CD4-positive, alpha-beta T cell treated with Interleukin-15 for 1 hour (primary cell): ENCODE measurements around the gene PPP1CA.

Experiments used
- DNase-seq: peaks from one replicate; pipeline ENCODE4 v3.0.0-alpha.2; 2020

The PPP1CA gene

GRCh38 chr11:67366961-67367760 lies 34.5 kb downstream of the PPP1CA start:
- no peak for DNase-seq

- DNase-seq, result no peak
Measured at GRCh38 chr11:67366546-67366945, 35.1 kb downstream of the PPP1CA start.

DNA sequence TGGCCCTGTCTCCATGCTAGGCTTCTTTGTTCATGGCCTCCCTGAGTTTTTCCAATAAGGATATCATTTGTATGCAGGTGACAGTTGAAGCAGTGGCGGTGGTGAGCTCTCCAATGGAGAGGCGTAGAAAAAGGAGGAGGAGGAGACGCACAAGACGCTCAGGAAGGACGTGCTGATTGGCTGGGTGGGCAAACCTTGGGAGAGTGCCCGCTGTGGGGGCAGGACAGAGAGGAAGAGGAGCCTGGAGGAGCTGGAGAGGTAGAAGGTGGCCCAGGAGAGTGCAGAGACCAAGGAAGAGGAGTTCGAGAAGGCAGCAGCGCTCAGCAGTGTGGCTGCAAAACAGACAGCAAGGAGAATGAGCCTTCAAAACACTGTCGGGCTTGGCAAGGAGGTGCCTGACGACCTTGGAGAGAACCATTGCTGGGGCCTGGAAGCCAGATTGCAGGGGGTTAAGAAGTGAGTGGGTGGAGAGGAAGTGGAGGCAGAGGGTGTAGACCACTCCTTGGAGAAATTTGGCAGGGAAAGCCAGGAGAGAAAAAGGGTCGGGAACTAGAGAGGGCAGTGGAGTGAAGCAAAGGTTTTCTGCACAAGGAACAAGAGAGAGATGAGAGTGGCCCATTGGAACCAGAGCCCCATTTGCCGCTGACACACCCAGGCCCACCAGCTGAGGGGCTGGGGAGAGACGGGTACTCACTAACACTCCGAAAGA lies 35.8 kb downstream of the PPP1CA start:
- DNase-seq, result no peak

- no peak for DNase-seq
Measured at GRCh38 chr11:67364783-67365722, 36.6 kb downstream of the PPP1CA start.

DNA sequence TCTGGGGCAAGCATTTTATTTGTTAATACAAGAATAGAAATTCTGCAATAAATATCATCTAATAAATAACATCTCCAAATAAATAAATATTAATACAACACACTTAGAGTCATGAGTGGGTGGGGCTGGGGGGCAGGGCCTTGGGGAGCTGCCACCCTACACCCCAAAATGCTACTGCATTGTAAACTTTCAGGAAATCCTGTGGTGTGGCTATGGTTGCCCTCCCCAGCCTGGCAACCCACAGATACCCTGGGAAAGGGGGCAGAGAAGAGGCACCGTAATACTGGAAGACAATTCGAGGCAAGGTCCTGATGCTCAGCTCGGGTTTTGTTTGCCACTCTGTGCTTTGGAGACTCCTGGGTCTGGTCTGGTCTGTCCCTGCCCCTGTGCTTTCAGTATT lies 37.5 kb downstream of the PPP1CA start:
- DNase-seq, result no peak

DNA sequence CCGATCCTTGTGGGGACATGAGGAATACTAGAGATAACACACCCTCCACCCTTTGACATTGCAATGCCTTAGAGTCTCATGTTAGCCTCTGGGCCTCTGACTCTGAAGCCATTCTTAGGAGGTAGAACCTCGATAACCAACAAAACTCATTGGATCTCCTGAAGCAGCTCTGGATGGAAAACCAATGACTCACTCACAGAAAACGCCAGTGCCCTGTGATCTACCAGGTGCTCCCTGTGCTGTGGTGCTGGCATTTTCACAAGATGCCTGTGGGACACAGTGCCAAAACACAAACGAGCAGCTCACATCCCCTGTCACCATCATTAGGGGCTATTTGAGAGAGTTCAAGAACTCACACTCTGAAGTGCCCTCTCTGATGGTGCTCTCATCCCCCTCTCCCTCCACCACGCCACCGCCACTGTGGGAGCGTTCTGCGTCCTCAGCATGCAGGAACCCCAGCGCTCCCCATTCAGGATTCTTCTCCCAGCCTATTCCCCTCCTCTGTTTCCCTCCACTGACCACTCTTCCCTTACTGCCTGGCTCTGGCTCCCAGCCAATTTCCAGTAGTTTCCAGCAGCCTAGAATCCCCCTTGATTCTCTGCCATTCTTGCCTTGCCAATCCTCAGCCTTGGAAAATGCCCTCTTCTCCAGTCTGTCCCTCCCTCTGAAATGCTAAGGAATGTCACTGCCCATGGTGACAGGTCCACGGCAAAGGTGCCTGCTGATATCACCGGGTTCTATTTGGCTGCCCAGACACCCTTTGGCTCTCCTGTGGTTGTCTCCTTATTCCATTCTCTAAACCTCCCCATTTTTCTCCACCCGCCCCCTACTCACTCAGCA lies 43.6 kb downstream of the PPP1CA start:
- DNase-seq, result no peak

DNA sequence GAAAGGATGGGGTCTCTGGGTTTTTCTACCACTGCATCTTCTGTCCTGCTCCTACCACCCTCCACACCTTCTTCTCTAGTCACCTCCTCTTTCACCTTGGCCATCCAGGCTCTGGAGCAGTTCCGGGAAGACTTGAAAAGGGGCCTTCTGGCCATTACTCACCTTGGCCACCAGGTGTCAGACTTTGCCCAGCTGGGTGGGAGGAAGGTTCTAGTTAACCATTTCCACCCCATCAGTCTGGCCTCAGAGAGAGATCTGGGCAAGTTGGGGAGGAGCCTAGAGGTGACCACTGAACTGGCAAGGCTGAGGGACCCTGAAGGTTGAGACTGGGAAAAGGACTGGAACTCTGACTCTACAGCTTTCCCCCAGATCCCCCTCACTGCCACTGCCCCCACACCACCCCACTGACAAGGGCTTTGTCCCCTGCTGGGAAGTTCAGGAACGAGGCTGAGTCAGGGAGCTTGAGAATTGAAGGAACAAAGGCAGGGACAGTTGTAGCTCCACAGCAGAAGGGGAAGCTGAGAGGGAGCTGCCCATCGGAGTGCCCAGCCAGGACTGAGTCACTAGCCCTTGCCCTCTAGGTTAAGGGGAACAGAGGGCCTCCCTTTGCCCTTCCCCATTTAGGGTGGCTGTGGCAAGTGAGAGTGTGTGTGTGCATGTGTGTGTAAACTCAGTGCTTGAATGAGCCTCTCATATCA lies 44.6 kb downstream of the PPP1CA start:
- peak; percentile 80 for DNase-seq

GRCh38 chr11:67356387-67356863 lies 45.2 kb downstream of the PPP1CA start:
- DNase-seq, result no peak

- DNase-seq, result no peak
Measured at GRCh38 chr11:67355794-67356386, 45.8 kb downstream of the PPP1CA start.

GRCh38 chr11:67355023-67355793 lies 46.5 kb downstream of the PPP1CA start:
- no peak for DNase-seq

GRCh38 chr11:67354075-67355022 lies 47.3 kb downstream of the PPP1CA start:
- DNase-seq, result no peak

DNA sequence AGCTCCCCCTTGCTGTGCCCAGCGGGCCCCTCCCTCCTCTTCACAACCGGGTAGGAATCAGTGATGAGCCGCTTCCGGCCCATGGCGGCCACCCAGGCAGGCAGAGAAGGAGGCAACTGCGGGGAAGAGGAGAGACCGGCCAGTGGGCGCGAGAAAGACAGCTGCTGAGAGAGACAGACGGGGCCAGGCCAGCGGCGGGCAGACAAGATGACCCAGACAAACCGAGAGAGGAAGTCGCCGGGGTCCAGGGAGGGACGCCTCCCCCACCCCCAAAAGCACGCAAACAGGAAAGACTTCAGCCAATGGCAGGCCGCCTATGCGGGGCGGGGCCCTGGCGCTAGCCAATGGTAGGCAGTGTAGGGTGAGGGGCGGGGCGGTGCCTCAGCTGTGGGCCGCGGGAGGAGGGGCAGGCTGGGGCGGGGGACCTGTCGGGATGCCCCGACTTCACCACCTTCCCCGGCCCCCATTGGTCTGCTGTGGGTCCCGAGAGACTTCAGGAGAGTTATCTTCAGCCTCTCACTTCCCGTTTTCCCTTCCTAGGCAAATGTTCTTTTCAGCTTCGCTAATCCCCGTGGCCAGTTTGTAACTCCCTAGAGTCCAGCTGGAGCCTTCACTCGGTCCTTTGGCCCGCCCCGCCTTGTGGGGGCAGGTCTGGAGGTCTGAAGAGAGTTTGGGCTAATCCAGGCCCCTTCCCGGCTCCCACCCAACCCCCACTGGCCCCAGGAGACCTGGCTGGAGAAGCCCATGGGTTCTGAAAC lies 48.2 kb downstream of the PPP1CA start, which contains the start of gene POLD4:
TSS of gene POLD4 (minus strand) at position 230 of the 758 bp plus-strand sequence. CDS start at position 83, 147 bp downstream.
- peak; percentile 97 for DNase-seq

DNA sequence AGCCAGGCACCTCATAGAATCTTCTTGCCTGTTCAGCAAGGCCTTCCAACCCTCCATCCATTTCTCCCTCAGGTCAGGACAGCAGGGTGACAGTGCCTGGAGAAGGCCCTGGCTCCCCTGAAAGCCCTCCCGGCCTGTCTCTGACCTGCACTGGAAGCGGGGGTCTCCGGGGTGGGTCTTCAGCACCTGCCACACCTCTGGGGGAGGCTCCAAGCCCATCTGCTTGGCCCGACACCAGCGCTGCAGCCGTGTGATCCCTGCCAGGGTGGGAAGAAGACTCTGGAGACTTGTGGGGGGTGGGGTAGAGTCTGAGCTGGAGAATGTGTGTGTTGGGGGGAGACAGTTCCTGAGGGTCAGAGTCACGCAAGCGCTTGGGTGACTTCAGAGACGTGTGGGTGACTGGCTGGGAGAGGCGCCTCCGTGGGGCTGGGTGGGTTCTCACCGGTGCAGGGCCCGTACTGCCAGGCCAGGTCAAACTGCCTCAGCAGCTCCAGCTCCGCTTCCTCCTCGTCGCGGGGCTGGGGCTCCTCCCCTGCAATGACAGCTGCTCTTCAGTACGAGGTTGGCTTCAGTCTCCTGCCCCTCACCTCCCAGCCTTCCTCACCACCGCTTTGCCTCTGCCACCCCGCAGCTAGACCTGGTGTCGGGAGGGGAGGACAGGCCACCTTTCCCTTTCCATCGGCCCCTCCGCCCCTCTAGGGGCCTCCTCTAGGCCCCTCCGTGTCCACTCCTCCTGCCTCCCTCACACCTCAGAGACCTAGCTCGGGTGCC lies 48.9 kb downstream of the PPP1CA start:
- DNase-seq, result peak; percentile 76

DNA sequence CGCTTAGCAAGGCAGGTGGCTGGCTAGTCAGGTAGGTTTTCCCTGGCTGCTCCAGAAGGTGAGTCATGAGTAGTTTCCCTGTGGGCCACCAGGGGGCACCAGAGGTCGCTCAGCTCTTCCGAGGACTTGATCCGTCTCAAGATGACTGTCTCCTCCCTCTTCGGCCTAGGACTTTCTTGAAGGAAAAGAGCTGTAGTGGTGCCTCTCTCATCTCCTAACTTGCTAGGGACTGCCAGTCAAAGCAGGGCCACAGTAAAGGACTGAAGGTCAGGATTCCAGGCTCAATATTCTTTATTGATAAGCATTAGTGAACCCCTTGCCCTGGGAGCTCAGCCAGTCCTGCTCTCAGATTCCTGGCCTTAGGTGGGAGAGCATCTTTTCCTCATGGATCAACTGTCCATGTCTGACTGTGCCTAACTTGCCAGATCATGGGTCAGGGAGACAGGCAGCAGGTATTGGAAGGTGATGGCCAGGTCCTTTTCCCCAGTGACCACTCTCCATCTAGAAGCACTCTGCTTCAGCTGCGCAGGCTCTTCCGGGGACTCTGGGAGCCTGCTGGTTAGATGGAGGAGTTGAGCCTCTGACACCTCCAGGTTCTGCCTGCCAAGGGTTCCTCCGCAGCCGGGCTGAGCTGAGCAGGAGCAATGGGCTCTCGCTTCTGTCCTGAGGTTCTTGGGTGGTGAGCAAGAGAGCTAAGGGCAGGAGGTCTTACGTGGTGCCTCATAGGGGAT lies 50.2 kb downstream of the PPP1CA start:
- DNase-seq, result peak; percentile 76

DNA sequence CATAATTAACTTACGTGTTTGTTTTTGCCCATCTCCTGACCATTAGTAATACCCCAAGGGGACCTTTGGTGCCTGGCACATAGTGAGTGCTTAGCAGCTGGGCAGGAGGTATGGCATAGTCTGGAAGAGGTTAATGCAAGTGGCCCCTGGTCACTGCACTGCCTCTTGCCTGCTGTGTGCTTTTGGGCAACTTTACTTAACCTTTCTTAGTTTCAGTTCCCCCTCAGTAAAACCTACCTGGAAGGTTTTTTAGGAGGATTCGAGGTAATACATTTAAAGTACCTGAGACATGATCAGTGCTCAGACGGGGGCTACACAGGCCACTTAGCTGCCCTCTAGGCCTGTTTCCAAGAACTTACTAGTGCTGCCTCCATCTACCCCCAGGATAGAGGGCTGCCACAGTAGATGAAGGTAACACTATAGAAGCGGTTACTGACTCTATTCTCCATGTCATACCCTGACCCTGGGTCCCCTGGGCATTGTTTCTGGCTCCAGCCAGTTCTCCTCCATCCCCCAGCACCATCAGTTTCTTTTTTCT lies 51.7 kb downstream of the PPP1CA start:
- DNase-seq, result no peak

DNA sequence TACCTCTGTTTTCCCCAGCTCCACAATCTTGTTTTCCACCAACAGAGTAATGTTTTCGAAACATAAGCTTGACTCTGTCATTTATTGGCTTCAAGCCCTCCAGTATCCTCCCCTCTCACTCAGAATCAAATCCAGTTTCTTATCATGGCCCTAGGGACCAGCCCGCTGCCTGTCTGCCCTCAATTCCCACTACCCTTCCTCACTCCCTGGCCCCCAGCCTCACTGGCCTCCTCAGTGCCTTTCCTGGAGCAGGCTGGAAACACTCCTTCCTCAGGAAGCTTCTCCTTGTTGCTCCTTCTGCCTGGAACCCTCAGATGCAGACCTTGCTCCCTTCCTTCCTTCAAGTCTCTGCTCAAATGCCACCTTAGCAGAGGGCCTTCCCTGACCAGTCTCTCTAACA lies 52.2 kb downstream of the PPP1CA start:
- DNase-seq, result no peak
